Activated CD8-positive, alpha-beta T cell treated with anti-CD3 and anti-CD28 coated beads for 36 hours (primary cell): ENCODE data around the gene ZNF556. TPM values are rescaled to one million over a fixed set of nuclear protein-coding genes. Genes with fewer than 3 reads are reported as not detected.

Experiments used
- ATAC-seq: fragments of 200-7000 bp; cut with Tn5 transposase; one replicate; pipeline ENCODE4 v1.10.0; 2021; ENCODE audit warnings: mild to moderate bottlenecking, moderate library complexity
- CTCF ChIA-PET: fragments of 350-600 bp; sonication (Branson Sonifier 250); formaldehyde crosslinking; loops from one replicate; lab custom pipeline; 2021; ENCODE audit warnings: antibody characterized with exemption; lab: Charles Lee
- POLR2A ChIA-PET: fragments of 350-600 bp; sonication (Branson Sonifier 250); formaldehyde crosslinking; loops from one replicate; lab custom pipeline; 2021; ENCODE audit warnings: antibody characterized with exemption; lab: Charles Lee
- DNase-seq: peaks from one replicate; pipeline ENCODE4 v3.0.0-alpha.2; 2020
- H3K27ac Mint-ChIP-seq: one replicate; pipeline ENCODE4 v1.8.0; 2021; ENCODE audit warnings: mild to moderate bottlenecking, mixed read lengths
- H3K27me3 Mint-ChIP-seq: one replicate; pipeline ENCODE4 v1.8.0; 2021; ENCODE audit warnings: mixed read lengths
- H3K36me3 Mint-ChIP-seq: one replicate; pipeline ENCODE4 v1.8.0; 2021; ENCODE audit warnings: low read depth, mixed read lengths
- H3K4me1 Mint-ChIP-seq: one replicate; pipeline ENCODE4 v1.8.0; 2021; ENCODE audit warnings: low read depth, mixed read lengths
- H3K4me3 Mint-ChIP-seq: one replicate; pipeline ENCODE4 v1.8.0; 2021; ENCODE audit warnings: mild to moderate bottlenecking, moderate library complexity, mixed read lengths
- H3K9me3 Mint-ChIP-seq: one replicate; pipeline ENCODE4 v1.8.0; 2021; ENCODE audit warnings: mixed read lengths
- CTCF ChIP-seq: fragments of 200-600 bp; IDR thresholded peaks from one replicate; pipeline ENCODE4 v1.8.0; 2022; ENCODE audit warnings: antibody characterized with exemption, mild to moderate bottlenecking
- intact Hi-C: fragments of 100-400 bp; cut with micrococcal nuclease; formaldehyde crosslinking; loops from one replicate; pipeline ENCODE4 v1.10.0; 2022
- total RNA-seq, 2 experiments: library from RNA; stranded (reverse); gene quantifications; one replicate each; pipeline ENCODE4 v1.2.3, GENCODE V29; 2021

The ZNF556 gene
- total RNA-seq, 2 experiments from 2014 or later: not detected

DNA sequence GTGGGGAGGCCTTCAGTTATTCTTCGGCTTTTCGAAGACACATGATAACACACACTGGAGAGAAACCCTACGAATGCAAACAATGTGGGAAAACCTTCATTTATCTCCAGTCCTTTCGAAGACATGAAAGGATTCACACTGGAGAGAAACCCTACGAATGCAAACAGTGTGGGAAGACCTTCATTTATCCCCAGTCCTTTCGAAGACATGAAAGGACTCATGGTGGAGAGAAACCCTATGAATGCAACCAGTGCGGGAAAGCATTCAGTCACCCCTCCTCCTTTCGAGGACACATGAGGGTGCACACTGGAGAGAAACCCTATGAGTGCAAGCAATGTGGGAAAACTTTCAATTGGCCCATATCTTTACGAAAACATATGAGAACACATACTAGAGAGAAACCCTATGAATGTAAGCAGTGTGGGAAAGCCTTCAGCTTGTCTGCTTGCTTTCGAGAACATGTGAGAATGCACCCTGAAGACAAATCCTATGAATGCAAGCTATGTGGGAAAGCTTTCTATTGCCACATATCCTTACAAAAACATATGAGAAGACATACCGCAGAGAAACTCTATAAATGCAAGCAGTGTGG lies 14.0 kb upstream of the ZNF556 start:
- no peak for DNase-seq
- intact Hi-C loops: no loop called here
- H3K4me1 Mint-ChIP-seq: peaks cover 25% of the 10 kb centered on the region
- ChIA-PET POLR2A (interaction anchor here (1.7 kb wide), 1 partner anchor 11 kb away, joined by 4 read pairs; the partner anchor contains the start of gene ZNF555), CTCF (no interaction called here)
- peaks cover 57% of the 10 kb centered on the region for H3K36me3 Mint-ChIP-seq
- H3K27ac Mint-ChIP-seq: no peak overlapping the region
- H3K9me3 Mint-ChIP-seq: peaks cover 48% of the 10 kb centered on the region
- no peak for ATAC-seq
- no peak for TF ChIP-seq CTCF
- no peak overlapping the region for H3K4me3 Mint-ChIP-seq
- H3K27me3 Mint-ChIP-seq: no peaks in the 10 kb centered on the region

- H3K36me3 Mint-ChIP-seq: peaks cover 55% of the 10 kb centered on the region
- intact Hi-C loops: no loop called here
These were observed 12.3 kb upstream of the ZNF556 start for GRCh38 chr19:2854849-2855248.

DNA sequence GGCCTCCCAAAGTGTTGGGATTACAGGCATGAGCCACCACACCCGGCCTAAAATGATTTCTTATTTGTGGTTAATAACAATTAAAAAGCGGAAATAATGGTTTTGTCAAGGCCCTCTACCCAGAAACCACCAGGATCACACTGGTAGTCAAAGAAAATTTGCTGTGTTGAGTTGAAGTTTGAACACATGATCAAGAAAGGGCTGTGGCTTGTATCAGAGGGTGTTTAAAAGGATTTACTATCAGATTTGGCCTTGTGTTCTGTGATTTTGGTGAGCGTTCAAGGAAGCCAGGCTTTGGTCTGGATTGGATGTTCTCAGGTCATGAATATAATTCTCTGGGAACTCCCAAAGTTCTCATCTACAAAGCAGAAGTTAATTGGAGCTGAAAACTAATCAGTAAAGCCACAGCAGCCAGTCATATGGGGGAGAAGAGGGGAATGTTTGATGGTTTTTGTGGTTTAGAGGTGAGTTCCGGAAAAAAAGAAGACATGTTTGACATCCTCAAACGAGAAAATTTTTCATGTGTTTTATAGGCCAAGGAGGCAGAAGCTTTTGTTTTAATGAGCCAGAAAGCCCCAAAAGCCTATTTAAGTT lies 10.6 kb upstream of the ZNF556 start:
- H3K4me1 Mint-ChIP-seq: peaks cover 19% of the 10 kb centered on the region
- H3K36me3 Mint-ChIP-seq: peaks cover 41% of the 10 kb centered on the region
- ChIA-PET CTCF (interaction anchor here (1.7 kb wide), 1 partner anchor 208 kb away, joined by 3 read pairs; no protein-coding TSS in a partner anchor), POLR2A (no interaction called here)
- no peaks in the 10 kb centered on the region for H3K27me3 Mint-ChIP-seq
- intact Hi-C loops: no loop called here
- H3K9me3 Mint-ChIP-seq: peaks cover 38% of the 10 kb centered on the region
- H3K4me3 Mint-ChIP-seq: no peak overlapping the region
- peak overlapping the region; percentile 76 for H3K27ac Mint-ChIP-seq
- peak; percentile 49 for ATAC-seq
- DNase-seq: no peak
- TF ChIP-seq CTCF: no peak

More at GRCh38 chr19:2854849-2855248, 12.3 kb upstream of the ZNF556 start:
- no peak for ATAC-seq
- Mint-ChIP-seq H3K27ac (no peak overlapping the region), H3K27me3 (no peaks in the 10 kb centered on the region), H3K9me3 (peaks cover 48% of the 10 kb centered on the region), H3K4me3 (no peak overlapping the region), H3K4me1 (peaks cover 28% of the 10 kb centered on the region)
- DNase-seq: no peak
- ChIA-PET CTCF (interaction anchor here (1.3 kb wide), 1 partner anchor 14 kb away, joined by 3 read pairs; the partner anchor contains the start of gene ZNF555), POLR2A (interaction anchor here (1.7 kb wide), 1 partner anchor 13 kb away, joined by 4 read pairs; the partner anchor contains the start of gene ZNF555)
- no peak for TF ChIP-seq CTCF

GRCh38 chr19:2858864-2859263 lies 8.3 kb upstream of the ZNF556 start:
- CTCF ChIA-PET: interaction anchor here (1.0 to 2.1 kb wide), 3 partner anchors 14 to 210 kb away, joined by 3 to 6 read pairs (median 3); no protein-coding TSS in a partner anchor
- ATAC-seq (no peak), DNase-seq (no peak)
- Mint-ChIP-seq H3K4me3 (no peak overlapping the region), H3K4me1 (peaks cover 19% of the 10 kb centered on the region), H3K27ac (no peak overlapping the region), H3K36me3 (peaks cover 18% of the 10 kb centered on the region), H3K27me3 (no peaks in the 10 kb centered on the region), H3K9me3 (peaks cover 19% of the 10 kb centered on the region)
- POLR2A ChIA-PET: no interaction called here
- intact Hi-C loops: no loop called here
- no peak for TF ChIP-seq CTCF

- TF ChIP-seq CTCF: no peak
- no peak for ATAC-seq
- Mint-ChIP-seq H3K4me3 (no peak overlapping the region), H3K36me3 (no peaks in the 10 kb centered on the region), H3K9me3 (no peaks in the 10 kb centered on the region), H3K4me1 (peaks cover 2% of the 10 kb centered on the region), H3K27ac (no peak overlapping the region), H3K27me3 (peaks cover 2% of the 10 kb centered on the region)
- DNase-seq: no peak
- ChIA-PET POLR2A (no interaction called here), CTCF (no interaction called here)
- intact Hi-C loops: no loop called here
These were observed 3.3 kb upstream of the ZNF556 start for GRCh38 chr19:2863816-2864215.
